Measurements from ENCODE around the gene LRRC25.
"Not testable (repeated sequence)": the region's sequence is repeated elsewhere in the genome, so short reads cannot be mapped to it uniquely, and the experiment has no call there.

LRRC25 gene

GRCh38 chr19:18379803-18380747 is 17.3 kb downstream of the LRRC25 start:
- peak in 1 of 3 experiments; percentile 40 for DNase-seq

- DNase-seq, result peak in 2 of 3 experiments; percentile 23 to 66
These were observed 20.4 kb downstream of the LRRC25 start for GRCh38 chr19:18377026-18377425.

GRCh38 chr19:18373892-18374629 is 23.4 kb downstream of the LRRC25 start:
- DNase-seq, result peak; percentile 45 to 87 (median 70)

GRCh38 chr19:18373407-18373891 is 24.0 kb downstream of the LRRC25 start:
- DNase-seq, result no peak

- no peak for DNase-seq
These were observed 28.8 kb downstream of the LRRC25 start for GRCh38 chr19:18368504-18369222.

- DNase-seq, result no peak
These were observed 31.4 kb downstream of the LRRC25 start for GRCh38 chr19:18366021-18366435.

GRCh38 chr19:18364826-18365528 is 32.4 kb downstream of the LRRC25 start:
- DNase-seq, result peak; percentile 28 to 85 (median 53)

GRCh38 chr19:18364277-18364825 is 33.1 kb downstream of the LRRC25 start:
- DNase-seq, result not testable (repeated sequence)

- no peak for DNase-seq
These were observed 33.6 kb downstream of the LRRC25 start for GRCh38 chr19:18363787-18364186.

GRCh38 chr19:18362934-18363542 is 34.4 kb downstream of the LRRC25 start:
- DNase-seq, result no peak

GRCh38 chr19:18361646-18362045 is 35.8 kb downstream of the LRRC25 start:
- DNase-seq, result no peak

- no peak for DNase-seq
These were observed 40.4 kb downstream of the LRRC25 start for GRCh38 chr19:18357041-18357440.

- DNase-seq, result not testable (repeated sequence)
These were observed 42.7 kb downstream of the LRRC25 start for GRCh38 chr19:18354743-18355142.

- DNase-seq, result no peak
These were observed 43.9 kb downstream of the LRRC25 start for GRCh38 chr19:18353378-18354005.

- no peak for DNase-seq
These were observed 45.9 kb downstream of the LRRC25 start for GRCh38 chr19:18351544-18351943.

GRCh38 chr19:18350490-18350889 is 46.9 kb downstream of the LRRC25 start:
- DNase-seq, result no peak

- DNase-seq, result peak; percentile 4 to 65 (median 13)
These were observed 47.8 kb downstream of the LRRC25 start for GRCh38 chr19:18349524-18350128.

- DNase-seq, result not testable (repeated sequence)
These were observed 48.5 kb downstream of the LRRC25 start for GRCh38 chr19:18348818-18349339.

GRCh38 chr19:18348171-18348570 is 49.3 kb downstream of the LRRC25 start:
- no peak for DNase-seq

GRCh38 chr19:18346091-18346490 is 51.3 kb downstream of the LRRC25 start:
- peak in 2 of 3 experiments; percentile 10 to 45 for DNase-seq
